Stimulated activated CD8-positive, alpha-beta memory T cell treated with anti-CD3 and anti-CD28 coated beads, Interleukin-4, amount 100 ng/mL, for 24 hours (primary cell): ENCODE measurements around the gene CACNA1C.

ENCODE experiments used
- DNase-seq: peaks from one replicate; pipeline ENCODE4 v3.0.0-alpha.2; 2020; ENCODE audit warnings: low read depth

CACNA1C gene

DNA sequence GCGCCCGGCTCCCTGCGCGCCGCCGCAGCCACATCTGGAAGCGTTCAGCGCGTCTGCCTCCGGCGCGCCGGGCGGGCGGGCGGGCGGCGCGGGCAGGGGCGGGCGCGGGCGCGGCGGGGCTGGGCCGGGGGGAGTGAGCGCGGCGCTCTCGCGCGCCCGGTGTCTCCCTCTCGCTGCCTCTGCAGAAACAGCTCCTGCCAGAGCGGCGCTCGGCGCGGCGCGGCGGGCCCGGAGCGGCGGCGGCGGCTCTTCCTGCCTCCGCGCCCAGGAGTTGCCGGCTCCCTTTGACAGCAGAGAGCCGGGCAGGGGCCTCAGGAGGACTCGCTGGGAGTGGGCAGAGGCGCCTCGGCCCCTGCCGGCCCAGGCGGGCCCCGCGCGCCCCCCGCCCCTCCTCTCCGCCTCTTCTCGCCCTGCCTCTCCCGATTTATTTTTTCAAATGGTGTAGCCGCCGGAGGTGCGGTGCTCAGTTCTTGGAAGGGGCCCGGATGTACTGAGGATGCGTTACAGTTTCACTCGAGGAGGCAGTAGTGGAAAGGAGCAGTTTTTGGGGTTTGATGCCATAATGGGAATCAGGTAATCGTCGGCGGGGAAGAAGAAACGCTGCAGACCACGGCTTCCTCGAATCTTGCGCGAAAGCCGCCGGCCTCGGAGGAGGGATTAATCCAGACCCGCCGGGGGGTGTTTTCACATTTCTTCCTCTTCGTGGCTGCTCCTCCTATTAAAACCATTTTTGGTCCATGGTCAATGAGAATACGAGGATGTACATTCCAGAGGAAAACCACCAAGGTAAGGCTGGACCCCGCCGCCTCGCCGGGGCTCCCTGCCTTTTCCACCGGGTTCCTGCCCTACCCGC, at the start of gene CACNA1C:
Gene CACNA1C, plus strand, starts transcription at position 162 of the 853 bp plus-strand sequence. Its CDS starts 576 bp downstream, at position 738.
- peak; percentile 11 for DNase-seq

DNA sequence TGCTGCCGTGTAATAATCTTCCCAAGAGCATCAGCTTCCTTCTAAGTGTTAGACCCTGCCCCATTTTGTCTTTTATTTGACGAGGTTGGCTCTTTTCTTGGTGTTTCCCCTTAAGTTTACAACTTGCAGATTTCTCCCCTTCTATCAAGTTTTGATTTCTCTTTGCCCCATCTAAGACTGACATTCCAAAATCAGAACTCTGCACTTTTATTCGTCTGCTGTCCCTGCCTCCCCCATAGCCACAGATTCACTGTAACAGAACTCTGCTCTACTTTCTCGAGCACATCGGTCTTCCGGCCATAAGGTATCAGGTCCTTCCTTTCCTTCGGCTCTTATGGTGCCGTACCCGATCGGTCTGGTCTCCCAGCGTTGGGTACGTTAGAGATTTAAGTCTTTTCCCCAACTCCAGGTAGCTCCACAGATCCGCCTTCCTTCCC, 49.1 kb upstream of the CACNA1C start:
- DNase-seq = no peak

DNA sequence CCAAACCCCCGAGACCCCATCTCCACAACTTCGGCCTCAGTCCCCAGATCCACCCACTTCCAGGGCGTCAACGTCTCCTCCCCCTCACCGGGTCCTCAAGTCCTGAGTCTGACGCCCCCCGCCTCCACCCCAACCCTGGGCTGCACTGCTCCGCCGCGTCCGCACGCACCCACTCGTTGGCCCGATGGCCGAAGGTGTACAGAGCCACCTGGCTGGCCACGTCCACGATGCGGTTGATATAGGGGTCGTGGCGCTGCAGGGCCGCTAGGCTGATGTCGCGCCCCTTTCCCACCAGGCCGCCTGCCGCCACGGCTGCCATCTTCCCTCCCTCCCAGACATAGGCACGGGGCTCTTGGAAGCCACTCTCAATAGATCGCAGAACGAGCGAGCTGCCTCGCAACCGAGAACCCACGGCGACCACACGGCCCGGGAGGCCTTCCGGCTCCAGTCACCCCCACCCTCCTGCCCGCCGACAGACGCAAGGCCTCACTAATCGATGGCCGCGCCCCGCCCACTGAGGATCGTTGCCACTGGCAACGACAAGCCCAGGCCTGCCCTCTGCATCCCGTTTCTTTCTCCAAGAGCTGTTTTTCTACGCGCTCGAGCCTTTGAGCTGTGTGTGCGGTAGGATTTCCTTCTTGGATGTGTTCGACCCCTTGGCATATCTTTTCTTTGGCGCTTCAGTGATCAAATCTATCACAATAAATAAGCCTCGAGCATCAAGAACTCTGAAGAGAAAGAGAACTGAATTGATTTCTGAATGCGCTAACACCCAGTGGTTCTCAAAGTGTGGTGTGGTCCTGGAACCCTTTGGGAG, 48.5 kb upstream of the CACNA1C start, which contains the start of gene DCP1B:
Gene DCP1B, minus strand, starts transcription at position 345 of the 817 bp plus-strand sequence. Its CDS starts 26 bp downstream, at position 319.
- DNase-seq = peak; percentile 94

DNA sequence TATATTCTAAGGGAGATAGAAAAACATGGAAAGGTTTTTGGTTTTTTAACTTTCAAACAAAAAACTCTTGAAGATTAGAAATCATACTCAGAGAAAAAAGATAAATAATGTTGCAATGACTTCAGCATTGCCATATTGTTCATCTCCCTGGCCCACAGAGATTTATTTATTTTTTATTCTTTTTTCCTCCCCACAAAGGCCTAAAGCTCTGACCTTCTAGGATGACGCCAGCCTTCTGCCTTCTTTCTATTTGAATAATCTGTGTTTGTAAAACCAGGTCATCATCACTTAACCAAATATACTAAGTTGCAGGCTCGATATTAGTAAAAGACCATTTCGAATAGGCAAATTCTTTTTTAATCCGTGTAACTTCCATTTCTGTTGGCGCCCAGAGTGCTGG, 44.1 kb upstream of the CACNA1C start:
- DNase-seq = no peak

DNA sequence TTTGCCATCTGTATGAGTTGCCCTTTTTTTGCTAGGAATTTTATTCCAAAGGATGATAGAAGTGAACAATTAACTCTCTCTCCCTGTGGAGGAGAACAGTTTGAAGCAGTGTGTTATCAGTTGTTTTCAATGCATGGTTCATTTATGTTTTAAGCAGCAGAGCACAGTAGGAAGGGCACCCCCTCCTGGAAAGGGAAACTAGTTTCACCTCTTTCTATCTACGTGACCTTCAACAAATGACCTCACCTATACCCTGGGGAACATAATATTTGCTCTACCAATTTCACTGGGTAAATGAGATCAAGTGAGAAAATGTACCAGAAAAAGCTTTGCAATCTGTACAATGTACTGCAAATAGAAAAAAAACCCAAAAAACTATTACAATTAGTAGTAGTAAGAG, 43.2 kb upstream of the CACNA1C start:
- no peak for DNase-seq

DNA sequence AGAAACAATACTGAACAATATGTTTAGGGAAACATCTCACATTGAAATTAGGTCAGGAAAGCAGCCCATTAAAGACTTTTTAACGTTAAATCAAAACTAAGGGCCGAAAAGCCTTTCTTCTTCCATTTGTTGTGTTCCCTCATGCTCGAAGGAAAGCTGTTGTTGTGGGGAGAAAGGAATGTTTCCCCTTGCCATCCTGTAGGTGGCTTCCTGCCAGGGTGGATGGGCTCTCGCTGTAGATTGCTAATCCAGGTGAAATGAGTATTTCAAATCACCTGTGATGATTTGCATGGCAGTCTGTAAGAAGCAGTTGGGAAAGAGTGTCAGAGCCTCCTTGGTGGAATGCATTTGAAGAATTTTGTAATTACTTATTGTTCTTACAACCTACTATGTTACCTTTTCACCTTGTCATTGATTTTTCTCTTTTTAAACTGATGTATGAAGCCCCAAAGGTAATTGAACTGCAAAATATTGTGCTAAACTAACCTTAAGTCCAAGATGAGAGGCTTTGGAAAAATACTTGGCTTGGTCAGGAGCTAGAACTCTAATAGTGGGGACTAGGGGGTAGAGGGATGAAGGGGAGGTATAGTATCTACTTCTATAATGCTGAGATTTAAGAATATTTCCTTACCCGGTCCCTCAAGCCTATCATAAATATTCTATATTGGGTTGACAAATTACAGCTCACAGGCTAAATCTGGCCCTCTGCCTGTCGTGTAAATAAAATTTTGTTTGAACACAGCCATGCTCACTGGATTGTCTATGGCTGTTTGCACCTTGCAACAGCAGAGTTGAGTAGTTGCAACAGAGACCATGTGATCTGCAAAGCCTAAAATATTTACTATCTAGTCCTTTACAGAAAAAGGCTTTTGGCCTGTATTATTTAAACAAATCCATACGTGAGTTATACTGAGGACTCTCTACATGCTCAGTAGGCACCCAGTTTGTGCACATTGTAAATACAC, 40.9 kb upstream of the CACNA1C start:
- no peak for DNase-seq

DNA sequence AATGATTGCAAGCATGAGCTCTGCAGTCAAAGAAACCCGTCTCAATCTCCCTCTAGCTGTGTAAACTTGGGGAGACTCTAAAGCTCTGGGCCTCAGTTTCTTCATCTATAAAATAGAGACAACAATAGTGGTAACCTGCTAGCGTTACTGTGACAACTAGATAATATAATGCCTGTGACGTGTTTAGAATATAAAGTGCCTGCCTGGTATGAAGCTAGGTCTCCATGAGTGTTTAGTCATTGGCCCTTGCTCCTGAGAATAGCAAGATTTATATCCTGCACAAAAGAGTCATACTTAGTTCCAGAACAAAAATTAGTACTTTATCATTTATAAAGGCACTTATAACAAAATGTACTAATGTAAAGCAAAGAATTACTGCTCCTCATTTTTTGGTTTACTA, 39.7 kb upstream of the CACNA1C start:
- no peak for DNase-seq

DNA sequence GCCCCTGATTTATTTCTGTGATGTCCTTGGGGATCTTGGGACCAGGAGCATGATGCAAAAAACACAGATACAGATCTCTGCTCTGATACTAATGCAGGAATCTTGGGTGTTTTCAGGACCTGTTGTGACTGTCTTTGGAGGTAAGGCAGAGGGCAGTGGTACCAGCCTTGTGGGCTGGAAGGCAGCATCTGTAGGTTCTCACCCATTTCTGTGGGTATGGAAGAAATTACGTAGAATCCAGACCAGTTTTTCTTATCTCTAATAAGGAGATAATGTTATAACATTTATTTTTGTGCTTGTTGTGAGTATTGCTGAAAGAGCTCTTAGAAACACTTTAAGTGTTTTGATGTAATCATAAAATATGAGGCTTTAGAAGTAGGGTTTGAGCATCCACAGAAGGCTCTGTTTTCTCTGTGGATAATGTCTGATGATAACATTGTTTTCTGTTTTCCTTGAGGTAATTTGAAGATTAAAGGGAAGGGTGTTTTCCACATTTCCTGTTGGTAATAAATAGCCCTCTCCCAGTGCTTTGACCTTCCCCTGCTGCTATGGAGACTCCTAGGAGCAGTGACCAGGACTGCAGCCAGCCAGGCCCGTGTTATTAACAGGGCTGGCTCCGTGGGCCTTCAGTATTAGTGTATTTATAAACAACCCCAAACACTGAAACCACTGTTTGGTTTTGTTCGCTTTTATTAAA, 39.1 kb upstream of the CACNA1C start:
- no peak for DNase-seq

DNA sequence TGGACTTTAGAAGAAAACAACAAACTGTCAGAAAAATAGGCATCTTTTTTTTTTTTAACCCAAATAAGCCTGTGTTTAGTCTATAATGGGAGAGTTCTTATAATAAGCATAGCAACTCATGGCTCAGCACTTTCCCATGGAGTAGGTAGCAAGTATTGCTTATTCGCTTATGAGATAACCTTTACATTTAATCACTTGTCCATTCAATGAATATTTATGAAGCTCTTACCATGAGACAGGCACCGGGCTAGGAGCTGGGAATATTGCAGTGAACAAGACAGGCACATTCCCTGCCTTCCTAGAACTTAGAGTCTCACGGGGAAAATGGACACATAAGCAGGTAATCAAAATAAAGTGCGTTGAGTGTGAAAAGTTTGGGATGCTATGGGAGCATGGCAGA, 38.6 kb upstream of the CACNA1C start:
- DNase-seq = no peak

DNA sequence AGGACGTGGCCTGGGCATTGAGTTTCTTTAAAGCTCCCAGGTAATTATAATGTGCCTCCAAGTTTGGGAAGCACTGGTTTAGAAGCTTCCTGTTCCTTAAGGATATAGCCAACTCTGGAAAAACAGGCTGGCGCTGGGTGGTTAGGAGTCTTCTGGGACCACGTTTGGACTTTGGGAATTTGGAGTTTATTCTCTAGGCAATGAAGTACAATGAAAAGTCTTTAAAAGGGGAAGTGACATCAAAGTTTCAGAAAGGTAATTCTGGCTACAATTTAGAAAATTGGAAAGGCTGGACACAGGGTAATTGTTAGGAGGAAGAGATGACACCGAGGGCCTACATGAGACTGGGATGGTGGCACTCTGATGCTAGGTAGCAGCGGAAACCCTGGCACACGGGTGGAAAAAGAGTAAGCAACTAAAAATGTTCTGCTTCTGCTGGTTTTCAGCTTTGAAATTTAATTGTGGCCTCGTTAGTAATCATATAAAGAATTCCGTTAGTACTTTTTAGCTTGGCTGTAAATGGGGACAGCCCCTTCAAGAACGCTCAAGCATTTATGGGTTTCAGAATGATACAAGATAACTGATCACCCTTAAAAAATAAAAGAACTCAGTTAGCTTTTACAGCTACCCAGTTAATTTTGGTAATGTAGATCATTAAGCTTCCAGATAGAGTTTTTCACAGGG, 35.8 kb upstream of the CACNA1C start:
- no peak for DNase-seq

DNA sequence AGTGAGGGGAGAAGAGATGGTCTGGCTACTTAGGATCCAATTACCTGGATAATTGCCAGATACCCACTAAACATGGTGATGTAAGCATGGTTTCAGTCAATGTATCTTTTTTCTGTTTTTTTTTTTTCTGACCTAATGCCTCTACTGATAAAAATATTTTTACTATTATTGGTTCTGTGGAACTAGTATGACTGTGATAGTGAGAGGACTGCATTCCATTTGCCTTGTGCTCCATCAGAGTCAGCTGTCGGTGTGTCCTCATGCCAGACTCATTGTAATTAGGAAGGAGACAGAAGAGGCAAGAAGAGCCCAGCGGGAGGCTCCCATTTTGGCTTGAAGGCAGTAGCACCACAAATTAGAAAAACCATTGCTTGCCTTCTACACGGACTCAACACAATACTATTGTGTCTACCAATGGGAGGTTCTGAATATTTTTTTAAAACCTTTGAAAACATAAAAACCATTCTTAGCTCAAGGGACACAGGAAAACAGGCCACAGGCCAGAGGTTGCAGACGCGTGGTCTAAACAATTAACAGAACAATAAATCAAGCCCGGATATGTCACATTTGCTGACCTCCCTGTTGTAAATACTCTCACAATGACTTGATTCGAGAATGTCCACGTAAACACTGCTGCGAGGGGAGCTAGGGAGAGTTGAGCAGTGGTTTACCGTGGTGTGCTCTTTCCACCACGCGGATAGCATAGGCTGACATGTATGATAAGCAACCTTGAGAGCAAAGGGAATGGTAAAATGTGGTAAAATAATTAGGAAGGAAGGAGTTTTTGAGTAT, 35.0 kb upstream of the CACNA1C start:
- no peak for DNase-seq

DNA sequence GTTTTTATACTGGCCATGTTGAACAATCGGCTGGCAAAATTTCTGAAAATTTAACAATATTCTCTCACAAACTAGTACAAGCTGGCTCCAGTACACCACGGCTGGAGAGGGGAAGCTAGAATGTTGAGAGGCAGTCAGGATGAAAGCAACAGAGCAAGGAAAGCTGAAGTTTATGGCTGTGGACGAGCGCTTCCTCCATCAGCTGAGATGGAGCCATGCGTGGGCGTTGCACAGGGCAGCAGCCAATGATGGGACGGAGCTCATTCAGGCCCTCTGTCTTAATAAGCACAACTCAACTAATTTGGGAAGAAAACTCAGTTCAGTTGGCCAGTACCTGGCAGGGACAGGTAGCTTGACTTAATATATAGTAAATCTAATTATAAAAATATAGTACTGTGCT, 34.4 kb upstream of the CACNA1C start:
- no peak for DNase-seq

DNA sequence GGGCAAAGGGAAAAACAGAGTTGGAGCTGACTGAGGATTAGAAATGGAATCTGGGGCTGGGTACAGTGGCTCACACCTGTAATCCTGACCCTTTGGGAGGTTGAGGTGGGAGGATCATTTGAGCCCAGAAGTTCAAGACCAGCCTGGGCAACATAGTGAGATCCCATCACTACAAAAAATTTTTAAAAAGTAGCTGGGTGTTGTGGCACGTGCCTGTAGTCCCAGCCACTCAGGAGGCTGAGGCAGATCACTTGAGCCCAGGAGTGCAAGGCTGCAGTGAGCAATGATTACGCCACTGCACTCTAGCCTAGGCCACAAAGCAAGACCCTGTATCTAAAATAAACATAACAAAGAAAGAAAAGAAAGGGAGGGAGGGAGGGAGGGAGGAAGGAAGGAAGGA, 33.7 kb upstream of the CACNA1C start:
- DNase-seq = no peak

DNA sequence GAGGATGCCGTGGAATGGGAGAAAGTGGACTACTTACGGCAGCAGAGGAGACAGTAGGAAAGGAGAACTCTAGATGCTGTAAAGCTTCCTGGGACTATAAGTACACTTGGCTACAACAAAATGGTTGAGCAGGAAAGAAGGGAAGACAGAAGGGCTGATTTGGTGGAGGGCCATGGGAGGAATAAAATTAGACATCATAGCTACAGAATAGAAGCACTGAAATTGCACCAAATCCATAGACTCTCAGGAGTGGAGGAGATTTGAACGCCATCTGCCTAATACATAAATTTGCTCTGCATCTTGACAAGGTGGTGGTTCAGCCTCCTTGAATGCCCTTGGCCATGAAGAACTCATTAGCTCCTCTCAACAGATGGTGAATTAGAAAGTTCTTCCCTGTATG, 32.3 kb upstream of the CACNA1C start:
- DNase-seq = no peak

DNA sequence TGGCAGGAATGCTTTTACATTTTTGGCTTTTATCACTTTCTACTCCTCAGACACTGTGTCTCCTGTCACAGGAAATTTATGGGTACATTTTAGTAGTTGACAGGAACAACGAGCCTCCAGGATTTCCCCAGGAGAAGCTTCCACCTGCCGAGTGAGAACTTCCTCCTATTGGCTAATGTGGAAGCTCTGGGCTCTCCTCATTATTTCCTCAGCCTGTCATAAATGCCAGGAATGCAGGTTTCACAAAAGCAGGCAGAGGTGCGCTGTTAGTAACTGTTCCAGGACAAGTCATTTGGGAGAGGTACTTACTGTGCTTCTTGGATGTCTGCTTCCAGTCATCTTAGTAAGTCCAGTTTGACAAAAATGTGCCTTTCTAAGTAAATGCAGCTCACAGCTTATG, 29.4 kb upstream of the CACNA1C start:
- no peak for DNase-seq

DNA sequence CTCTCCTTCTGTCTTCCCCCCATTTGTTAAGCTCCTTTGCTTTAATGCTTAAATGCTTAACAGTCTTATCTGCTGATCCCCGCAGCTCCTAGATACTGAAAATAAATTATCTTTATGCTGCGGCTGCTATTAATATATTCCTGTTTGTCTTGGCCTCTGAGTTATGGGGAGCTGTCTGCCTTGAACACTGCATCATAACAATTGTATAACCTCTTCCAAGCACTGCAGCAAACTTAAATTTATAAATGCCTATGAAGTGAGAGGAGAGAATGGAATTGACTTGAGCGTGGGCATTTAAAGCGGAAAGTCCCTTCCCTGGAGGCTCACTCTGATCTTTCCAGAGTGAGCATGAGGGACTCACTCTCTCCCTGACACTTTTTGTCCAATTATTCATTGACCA, 25.4 kb upstream of the CACNA1C start:
- DNase-seq = no peak

DNA sequence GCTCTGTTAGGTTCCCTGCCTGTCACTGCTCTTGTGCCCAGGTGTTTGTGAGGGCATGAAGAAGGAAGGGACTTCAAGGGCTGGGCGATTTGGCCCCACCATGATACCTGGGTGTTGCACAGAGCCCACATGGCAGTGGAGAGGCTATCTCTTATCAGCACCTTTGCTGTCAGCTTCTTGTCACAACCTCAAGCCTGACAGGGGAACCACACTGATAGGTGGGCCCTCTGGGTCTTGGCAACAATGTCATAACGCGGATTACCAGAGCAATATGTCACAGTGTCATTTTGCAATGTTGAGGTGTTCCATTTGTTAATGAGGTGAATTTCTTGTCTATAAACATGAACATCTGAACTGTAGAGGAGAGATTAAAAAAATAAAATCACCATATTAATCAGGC, 22.9 kb upstream of the CACNA1C start:
- no peak for DNase-seq

DNA sequence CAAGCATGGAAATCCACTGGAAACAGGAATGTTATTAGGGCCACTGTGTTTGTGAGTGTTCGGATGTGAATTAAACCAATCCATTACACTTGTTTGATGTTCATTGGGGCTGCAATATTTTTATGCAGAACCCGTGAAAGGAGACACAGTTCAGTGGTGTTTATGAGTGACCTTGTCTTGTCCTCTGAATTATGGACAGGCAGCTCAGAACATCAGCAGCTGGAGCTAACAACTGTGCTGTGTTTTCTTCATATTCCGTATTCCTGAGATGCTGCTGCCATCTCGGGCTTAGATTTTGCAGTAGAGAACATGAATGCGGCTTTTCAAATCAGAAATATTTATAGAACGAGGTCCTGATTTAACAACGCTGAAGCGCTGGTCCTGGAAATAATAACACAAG, 20.3 kb upstream of the CACNA1C start:
- DNase-seq = no peak

DNA sequence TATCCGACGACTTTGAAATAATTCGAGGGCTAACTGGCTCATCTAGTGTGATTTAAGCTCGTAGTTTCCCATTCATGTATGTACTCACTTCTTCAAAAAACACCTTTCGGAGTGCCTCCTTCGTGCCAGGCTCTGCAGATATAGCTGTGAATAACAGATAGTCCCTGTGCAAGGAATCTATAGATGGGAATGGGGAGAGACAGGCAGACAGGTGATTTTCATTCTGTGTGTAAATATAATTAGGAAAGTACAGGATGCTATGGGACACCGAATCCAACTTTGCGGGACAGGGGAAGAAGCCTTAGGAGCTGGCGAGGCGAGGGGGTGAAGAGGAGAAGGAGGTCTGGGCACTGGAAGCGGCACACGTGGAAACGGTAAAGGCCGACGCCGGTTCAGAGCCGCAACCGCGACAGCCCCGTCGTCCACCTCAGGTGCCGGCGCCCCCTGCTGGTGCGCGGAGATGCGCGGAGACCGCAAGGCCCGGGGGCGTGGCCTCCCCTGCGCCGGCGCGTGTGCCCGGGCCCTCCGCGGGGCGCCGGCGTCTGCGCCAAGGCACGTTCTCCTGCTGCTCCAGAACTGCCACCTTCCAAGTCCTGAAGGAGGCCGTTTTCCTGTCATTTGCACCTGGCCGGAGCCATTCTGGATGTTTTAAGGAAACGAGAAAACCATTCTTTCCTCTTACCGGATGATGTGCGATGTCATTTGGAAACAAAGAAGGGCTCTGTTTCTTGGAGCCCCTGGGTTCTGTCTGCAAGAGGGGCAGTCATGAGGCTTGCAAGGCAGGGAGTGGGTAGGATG, 18.0 kb upstream of the CACNA1C start:
- DNase-seq = peak; percentile 82
